Liver (tissue), 10 donors: ENCODE measurements around the gene MAVS. TPM values are rescaled to one million over a fixed set of nuclear protein-coding genes. Genes with fewer than 3 reads are reported as not detected.

Experiments used
- DNase-seq: peaks from one replicate; pipeline ENCODE4 v3.0.0-alpha.2; 2017; ENCODE audit warnings: low spot score
- H3K27ac ChIP-seq, 2 donors: one replicate each; pipeline ENCODE4 v1.7.0; 2013; ENCODE audit warnings: inconsistent platforms in 2 of 2, low read length in 2 of 2, control low read depth in 1 of 2, low read depth in 1 of 2, mild to moderate bottlenecking in 1 of 2
- H3K27me3 ChIP-seq, 4 donors: one replicate each; pipeline versions ENCODE4 v1.6.1 to v1.7.0; 2013; ENCODE audit warnings: low read length in 3 of 4, inconsistent platforms in 1 of 4, mild to moderate bottlenecking in 1 of 4, moderate library complexity in 1 of 4; ENCODE audit not compliant: control insufficient read depth in 4 of 4, insufficient read depth in 4 of 4
- H3K36me3 ChIP-seq, 4 donors: one replicate each; pipeline versions ENCODE4 v1.6.1 to v1.7.0; 2013; ENCODE audit warnings: low read length in 3 of 4, mild to moderate bottlenecking in 3 of 4, low read depth in 1 of 4, moderate library complexity in 1 of 4; ENCODE audit not compliant: control insufficient read depth in 4 of 4, insufficient read depth in 3 of 4
- H3K4me1 ChIP-seq, 4 donors: one replicate each; pipeline versions ENCODE4 v1.6.1 to v1.7.0; 2013; ENCODE audit warnings: low read length in 3 of 4, mild to moderate bottlenecking in 3 of 4, moderate library complexity in 1 of 4; ENCODE audit not compliant: control insufficient read depth in 4 of 4, insufficient read depth in 4 of 4
- H3K4me3 ChIP-seq, 3 donors: one replicate each; pipeline versions ENCODE4 v1.6.1 to v1.7.0; 2013; ENCODE audit warnings: low read length in 3 of 3, control low read depth in 1 of 3, low read depth in 1 of 3, mild to moderate bottlenecking in 1 of 3
- H3K9ac ChIP-seq, 2 donors: one replicate each; pipeline ENCODE4 v1.7.0; 2013; ENCODE audit warnings: low read length in 2 of 2, mild to moderate bottlenecking in 2 of 2, moderate library complexity in 2 of 2, control low read depth in 1 of 2, low read depth in 1 of 2
- H3K9me3 ChIP-seq, 4 donors: one replicate each; pipeline versions ENCODE4 v1.6.1 to v1.7.0; 2013; ENCODE audit warnings: low read length in 3 of 4; ENCODE audit not compliant: control insufficient read depth in 4 of 4
- FOXA1 ChIP-seq: IDR thresholded peaks from 2 replicates; pipeline ENCODE4 v1.6.1; 2016; ENCODE audit warnings: antibody characterized with exemption
- FOXA2 ChIP-seq: IDR thresholded peaks from 2 replicates; pipeline ENCODE4 v1.6.1; 2016; ENCODE audit warnings: antibody characterized with exemption
- GABPA ChIP-seq, 2 donors: IDR thresholded peaks in 1 of 2; conservative IDR thresholded peaks in 1 of 2; 2 replicates each; pipeline ENCODE4 v1.6.1; 2016; ENCODE audit warnings: antibody characterized with exemption in 2 of 2, mild to moderate bottlenecking in 1 of 2, moderate library complexity in 1 of 2
- HNF4A ChIP-seq, 2 donors: conservative IDR thresholded peaks; 2 replicates each; pipeline ENCODE4 v1.6.1; 2016; ENCODE audit warnings: antibody characterized with exemption in 2 of 2, mild to moderate bottlenecking in 2 of 2
- HNF4G ChIP-seq: IDR thresholded peaks from 2 replicates; pipeline ENCODE4 v1.6.1; 2016; ENCODE audit warnings: antibody characterized with exemption
- NR2F2 ChIP-seq: IDR thresholded peaks from 2 replicates; pipeline ENCODE4 v1.6.1; 2016; ENCODE audit warnings: antibody characterized with exemption
- RXRA ChIP-seq, 2 donors: IDR thresholded peaks; 2 replicates each; pipeline ENCODE4 v1.6.1; 2017 to 2018; ENCODE audit warnings: antibody characterized with exemption in 2 of 2, mild to moderate bottlenecking in 1 of 2
- SP1 ChIP-seq: IDR thresholded peaks from 2 replicates; pipeline ENCODE4 v1.6.1; 2018; ENCODE audit warnings: antibody characterized with exemption, mild to moderate bottlenecking
- TAF1 ChIP-seq: conservative IDR thresholded peaks from 2 replicates; pipeline ENCODE4 v1.6.1; 2016; ENCODE audit warnings: antibody characterized with exemption, mild to moderate bottlenecking
- YY1 ChIP-seq: IDR thresholded peaks from 2 replicates; pipeline ENCODE4 v1.6.1; 2016; ENCODE audit warnings: antibody characterized with exemption, mild to moderate bottlenecking
- WGBS: extraction: QIAGEN DNeasy Blood & Tissue Kit; methylation state at CpG from one replicate; pipeline ENCODE4 v1.1.7; 2013; 5-methylcytosine and 5-hydroxymethylcytosine counted together
- polyA plus RNA-seq, 2 donors: library from polyadenylated mRNA; stranded (reverse) in 1 of 2; unstranded in 1 of 2; fragments of 200-250 nt in 1 of 2; fragments of >200 nt in 1 of 2; fragmentation: Nextera tagmentation in 1 of 2; extraction: Ambion mirVana in 1 of 2; gene quantifications; one replicate each; pipeline versions ENCODE4 v1.2.1 to v1.2.3, GENCODE V29; 2013 to 2015
- small RNA-seq: library from RNA; depleted of rRNA; stranded (forward); fragments of <200 nt; gene quantifications from one replicate; pipeline ENCODE3, GENCODE V24; 2014
- total RNA-seq, 2 donors: library from RNA; depleted of rRNA; stranded (reverse); fragments of >200 nt; gene quantifications; one replicate each; pipeline ENCODE4 v1.2.3, GENCODE V29; 2014
- TF ChIP-seq, protein P1 (sequence below): IDR thresholded peaks from 2 replicates; pipeline ENCODE4 v1.6.1; 2016; ENCODE audit warnings: antibody characterized with exemption
- TF ChIP-seq, protein P2 (sequence below): IDR thresholded peaks from 2 replicates; pipeline ENCODE4 v1.6.1; 2016; ENCODE audit warnings: antibody characterized with exemption, mild to moderate bottlenecking
- TF ChIP-seq, protein P3 (sequence below): fragments of 150-350 bp; IDR thresholded peaks from 2 replicates; pipeline ENCODE4 v1.5.1; 2017; ENCODE audit warnings: improper control_type of control experiment, low read depth, low read length; ENCODE audit not compliant: missing input control
- TF ChIP-seq, protein P4 (sequence below): IDR thresholded peaks from 2 replicates; pipeline ENCODE4 v1.6.1; 2016; ENCODE audit warnings: antibody characterized with exemption
- donor health status: healthy.
- donor health status: healthy.
- donor health status: healthy.
- donor health status: healthy.
- donor health status: healthy.

MAVS gene
- total and polyA plus RNA-seq, 4 donors: 4.7 to 20.9 (median 11.9) TPM

DNA sequence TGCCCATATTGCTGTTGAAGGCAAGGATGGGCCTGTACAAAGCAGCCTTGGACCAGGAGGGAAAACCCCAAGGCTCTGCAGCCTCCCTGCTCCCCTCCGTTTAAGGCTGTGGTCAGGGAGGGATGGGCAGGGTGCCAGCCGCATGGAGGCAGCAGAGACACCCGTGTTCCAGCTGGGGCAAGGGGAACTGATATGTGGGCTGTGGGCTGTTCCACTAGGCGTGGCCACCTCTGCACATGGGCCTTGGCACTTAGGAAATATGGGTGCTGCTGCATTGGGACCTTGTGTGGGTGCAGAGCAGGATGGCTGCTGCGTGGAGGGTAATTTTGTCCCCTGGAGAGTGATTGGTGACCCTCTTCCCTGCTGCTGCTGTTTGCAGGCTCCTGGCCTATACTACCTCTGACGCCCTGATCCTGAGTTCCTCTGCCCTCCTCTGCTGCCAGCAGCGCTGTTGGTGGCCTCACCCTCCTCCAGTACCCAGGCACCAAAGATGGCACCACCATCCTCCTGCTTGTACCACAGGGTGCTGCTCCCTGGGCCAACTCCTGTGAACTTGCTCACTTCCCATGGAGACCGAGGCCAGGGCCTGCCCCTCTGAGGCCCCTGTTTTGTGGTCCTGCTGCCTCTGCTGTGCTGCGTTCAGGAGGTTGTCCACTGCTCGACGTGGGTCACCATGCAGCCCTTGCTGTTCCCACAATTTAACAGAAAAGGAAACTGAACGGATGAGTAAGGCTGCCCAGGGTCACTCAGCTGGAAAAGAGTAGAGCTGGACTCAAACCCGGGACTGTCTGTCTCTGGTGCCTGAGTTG is 77.9 kb downstream of the MAVS start (continued):
- TF ChIP-seq YY1 (no peak), TAF1 (no peak), RXRA (IDR thresholded peaks at IDR 0.05) (no peak)
- TF ChIP-seq, protein P1, sequence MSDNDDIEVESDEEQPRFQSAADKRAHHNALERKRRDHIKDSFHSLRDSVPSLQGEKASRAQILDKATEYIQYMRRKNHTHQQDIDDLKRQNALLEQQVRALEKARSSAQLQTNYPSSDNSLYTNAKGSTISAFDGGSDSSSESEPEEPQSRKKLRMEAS: no peak

DNA sequence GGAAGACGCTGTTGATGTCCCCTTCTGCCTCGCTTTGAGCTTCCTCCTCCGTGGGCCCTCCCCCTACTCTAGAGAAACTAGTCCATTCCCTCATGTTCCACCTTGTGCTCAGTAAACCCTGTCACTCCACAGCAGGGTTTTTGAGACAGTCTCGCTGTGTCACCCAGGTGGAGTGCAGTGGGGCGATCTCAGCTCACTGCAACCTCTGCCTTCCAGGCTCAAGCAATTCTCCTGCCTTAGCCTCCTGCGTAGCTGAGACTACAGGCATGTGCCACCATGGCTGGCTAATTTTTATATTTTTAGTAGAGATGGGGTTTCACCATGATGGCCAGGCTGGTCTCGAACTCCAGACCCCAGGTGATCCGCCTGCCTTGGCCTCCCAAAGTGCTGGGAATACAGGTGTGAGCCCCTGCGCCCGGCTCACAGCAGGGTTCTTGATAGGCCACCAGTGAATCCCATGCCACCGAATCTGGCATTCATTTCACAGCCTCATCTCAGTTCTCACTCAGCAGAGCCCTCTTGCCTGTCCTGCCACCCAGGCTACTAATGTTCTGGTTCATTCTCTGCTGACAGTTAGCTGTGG is 78.6 kb downstream of the MAVS start:
- no peak overlapping the region for H3K9ac ChIP-seq
- WGBS: 96% methylated on average over 11 of the region's 11 CpGs
- DNase-seq: no peak
- no peak overlapping the region for H3K4me3 ChIP-seq
- TF ChIP-seq YY1 (no peak), GABPA (IDR thresholded peaks at IDR 0.05 in 1 of 2, conservative IDR thresholded peaks at IDR 0.05 in 1 of 2) (no peak), FOXA1 (no peak), HNF4A (conservative IDR thresholded peaks at IDR 0.05) (no peak), FOXA2 (no peak), TAF1 (no peak), NR2F2 (no peak), SP1 (no peak), HNF4G (no peak)
- TF ChIP-seq, protein P2, sequence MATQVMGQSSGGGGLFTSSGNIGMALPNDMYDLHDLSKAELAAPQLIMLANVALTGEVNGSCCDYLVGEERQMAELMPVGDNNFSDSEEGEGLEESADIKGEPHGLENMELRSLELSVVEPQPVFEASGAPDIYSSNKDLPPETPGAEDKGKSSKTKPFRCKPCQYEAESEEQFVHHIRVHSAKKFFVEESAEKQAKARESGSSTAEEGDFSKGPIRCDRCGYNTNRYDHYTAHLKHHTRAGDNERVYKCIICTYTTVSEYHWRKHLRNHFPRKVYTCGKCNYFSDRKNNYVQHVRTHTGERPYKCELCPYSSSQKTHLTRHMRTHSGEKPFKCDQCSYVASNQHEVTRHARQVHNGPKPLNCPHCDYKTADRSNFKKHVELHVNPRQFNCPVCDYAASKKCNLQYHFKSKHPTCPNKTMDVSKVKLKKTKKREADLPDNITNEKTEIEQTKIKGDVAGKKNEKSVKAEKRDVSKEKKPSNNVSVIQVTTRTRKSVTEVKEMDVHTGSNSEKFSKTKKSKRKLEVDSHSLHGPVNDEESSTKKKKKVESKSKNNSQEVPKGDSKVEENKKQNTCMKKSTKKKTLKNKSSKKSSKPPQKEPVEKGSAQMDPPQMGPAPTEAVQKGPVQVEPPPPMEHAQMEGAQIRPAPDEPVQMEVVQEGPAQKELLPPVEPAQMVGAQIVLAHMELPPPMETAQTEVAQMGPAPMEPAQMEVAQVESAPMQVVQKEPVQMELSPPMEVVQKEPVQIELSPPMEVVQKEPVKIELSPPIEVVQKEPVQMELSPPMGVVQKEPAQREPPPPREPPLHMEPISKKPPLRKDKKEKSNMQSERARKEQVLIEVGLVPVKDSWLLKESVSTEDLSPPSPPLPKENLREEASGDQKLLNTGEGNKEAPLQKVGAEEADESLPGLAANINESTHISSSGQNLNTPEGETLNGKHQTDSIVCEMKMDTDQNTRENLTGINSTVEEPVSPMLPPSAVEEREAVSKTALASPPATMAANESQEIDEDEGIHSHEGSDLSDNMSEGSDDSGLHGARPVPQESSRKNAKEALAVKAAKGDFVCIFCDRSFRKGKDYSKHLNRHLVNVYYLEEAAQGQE: no peak
- TF ChIP-seq, protein P3, sequence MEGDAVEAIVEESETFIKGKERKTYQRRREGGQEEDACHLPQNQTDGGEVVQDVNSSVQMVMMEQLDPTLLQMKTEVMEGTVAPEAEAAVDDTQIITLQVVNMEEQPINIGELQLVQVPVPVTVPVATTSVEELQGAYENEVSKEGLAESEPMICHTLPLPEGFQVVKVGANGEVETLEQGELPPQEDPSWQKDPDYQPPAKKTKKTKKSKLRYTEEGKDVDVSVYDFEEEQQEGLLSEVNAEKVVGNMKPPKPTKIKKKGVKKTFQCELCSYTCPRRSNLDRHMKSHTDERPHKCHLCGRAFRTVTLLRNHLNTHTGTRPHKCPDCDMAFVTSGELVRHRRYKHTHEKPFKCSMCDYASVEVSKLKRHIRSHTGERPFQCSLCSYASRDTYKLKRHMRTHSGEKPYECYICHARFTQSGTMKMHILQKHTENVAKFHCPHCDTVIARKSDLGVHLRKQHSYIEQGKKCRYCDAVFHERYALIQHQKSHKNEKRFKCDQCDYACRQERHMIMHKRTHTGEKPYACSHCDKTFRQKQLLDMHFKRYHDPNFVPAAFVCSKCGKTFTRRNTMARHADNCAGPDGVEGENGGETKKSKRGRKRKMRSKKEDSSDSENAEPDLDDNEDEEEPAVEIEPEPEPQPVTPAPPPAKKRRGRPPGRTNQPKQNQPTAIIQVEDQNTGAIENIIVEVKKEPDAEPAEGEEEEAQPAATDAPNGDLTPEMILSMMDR: no peak
- TF ChIP-seq, protein P4, sequence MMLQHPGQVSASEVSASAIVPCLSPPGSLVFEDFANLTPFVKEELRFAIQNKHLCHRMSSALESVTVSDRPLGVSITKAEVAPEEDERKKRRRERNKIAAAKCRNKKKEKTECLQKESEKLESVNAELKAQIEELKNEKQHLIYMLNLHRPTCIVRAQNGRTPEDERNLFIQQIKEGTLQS: no peak
- H3K36me3 ChIP-seq: peaks cover 2 to 26% (median 13%) of the 10 kb centered on the region in 4 donors
- no peaks in the 10 kb centered on the region for H3K27me3 ChIP-seq
- H3K9me3 ChIP-seq: no peaks in the 10 kb centered on the region
- no peaks in the 10 kb centered on the region for H3K4me1 ChIP-seq
- H3K27ac ChIP-seq: no peak overlapping the region

Small RNAs within 50 kb of the gene (small RNA-seq; reads per million reads assigned to genes)
- gene MIR103A2: 6.1 reads per million, percentile 93 among the genes with 10 or more reads in this experiment

Other genes starting within 250 kb of the MAVS start
- not detected for gene GFRA4, start 183.4 kb upstream of the MAVS start, total RNA-seq
- gene GFRA4, start 183.4 kb upstream of the MAVS start, polyA plus RNA-seq: not detected
- 1 to 10 TPM in 1 of 2 donors, under 1 TPM in 1; 0.70 to 1.2 TPM for gene ADAM33, start 164.8 kb upstream of the MAVS start, total RNA-seq
- under 1 TPM; 0.11 to 0.51 TPM for gene ADAM33, start 164.8 kb upstream of the MAVS start, polyA plus RNA-seq
- 1 to 10 TPM; 6.7 to 7.5 TPM for gene SIGLEC1, start 134.2 kb upstream of the MAVS start, total RNA-seq
- gene SIGLEC1, start 134.2 kb upstream of the MAVS start, polyA plus RNA-seq: 1 to 10 TPM; 2.3 to 7.8 TPM
- gene HSPA12B, start 114.1 kb upstream of the MAVS start, total RNA-seq: 1 to 10 TPM in 1 of 2 donors, under 1 TPM in 1; 0.98 to 1.8 TPM
- gene HSPA12B, start 114.1 kb upstream of the MAVS start, polyA plus RNA-seq: under 1 TPM; 0.72 to 0.76 TPM
- gene ADISSP, start 79.1 kb upstream of the MAVS start, total RNA-seq: 10 to 100 TPM in 1 of 2 donors, 1 to 10 TPM in 1; 3.8 to 27.3 TPM
- 10 to 100 TPM in 1 of 2 donors, 1 to 10 TPM in 1; 9.9 to 10.8 TPM for gene ADISSP, start 79.1 kb upstream of the MAVS start, polyA plus RNA-seq
- not detected for gene SPEF1, start 65.4 kb upstream of the MAVS start, total RNA-seq
- gene SPEF1, start 65.4 kb upstream of the MAVS start, polyA plus RNA-seq: not detected
- 10 to 100 TPM; 20.3 to 30.5 TPM for gene CENPB, start 60.1 kb upstream of the MAVS start, total RNA-seq
- gene CENPB, start 60.1 kb upstream of the MAVS start, polyA plus RNA-seq: 10 to 100 TPM in 1 of 2 donors, 1 to 10 TPM in 1; 4.5 to 32.4 TPM
- 10 to 100 TPM in 1 of 2 donors, 1 to 10 TPM in 1; 4.4 to 11.9 TPM for gene CDC25B, start 50.5 kb upstream of the MAVS start, total RNA-seq
- 10 to 100 TPM in 1 of 2 donors, 1 to 10 TPM in 1; 6.5 to 12.9 TPM for gene CDC25B, start 50.5 kb upstream of the MAVS start, polyA plus RNA-seq
- gene AP5S1, start 26.3 kb upstream of the MAVS start, total RNA-seq: 10 to 100 TPM in 1 of 2 donors, 1 to 10 TPM in 1; 9.2 to 14.5 TPM
- 10 to 100 TPM in 1 of 2 donors, 1 to 10 TPM in 1; 9.1 to 13.1 TPM for gene AP5S1, start 26.3 kb upstream of the MAVS start, polyA plus RNA-seq
- gene PANK2, start 42.6 kb downstream of the MAVS start, total RNA-seq: 10 to 100 TPM; 21.1 to 27.7 TPM
- 10 to 100 TPM; 10.6 to 10.8 TPM for gene PANK2, start 42.6 kb downstream of the MAVS start, polyA plus RNA-seq
- gene RNF24, start 168.7 kb downstream of the MAVS start, total RNA-seq: 1 to 10 TPM; 1.3 to 3.3 TPM
- gene RNF24, start 168.7 kb downstream of the MAVS start, polyA plus RNA-seq: 1 to 10 TPM in 1 of 2 donors, under 1 TPM in 1; 0.74 to 1.6 TPM